ENCODE measurements around the gene MBTPS1.

MBTPS1 gene

DNA sequence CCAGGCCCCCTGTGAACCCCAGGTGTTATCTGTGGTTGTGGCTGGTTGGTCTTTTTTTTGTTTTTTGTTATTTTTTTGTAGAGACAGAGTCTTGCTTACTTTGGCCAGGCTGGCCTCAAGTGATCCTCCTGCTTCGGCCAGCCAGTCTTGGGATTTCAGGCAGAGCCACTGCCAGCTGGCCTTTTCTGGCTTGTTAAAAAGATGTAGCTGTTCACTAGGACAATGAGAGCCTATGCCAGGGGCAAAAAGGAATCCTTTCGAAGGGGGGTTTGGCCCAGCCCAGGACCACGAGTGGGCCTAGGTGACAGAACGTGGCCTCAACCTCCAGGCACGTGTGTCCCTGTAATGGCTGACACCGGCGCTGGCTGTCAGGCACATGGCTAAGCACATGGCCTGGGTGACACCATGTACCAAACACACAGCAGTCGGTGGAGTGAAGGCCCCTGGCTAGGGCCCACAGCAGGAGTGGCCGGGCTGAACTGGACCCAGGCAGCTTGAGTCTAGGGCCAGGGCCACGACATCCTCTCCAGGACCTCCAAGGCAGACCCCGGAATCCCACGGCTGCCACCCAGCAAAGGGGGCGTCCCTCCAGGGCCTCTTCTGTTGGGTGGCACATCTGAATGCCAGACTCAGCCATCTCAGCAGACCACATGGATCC, 67.2 kb downstream of the MBTPS1 start:
- DNase-seq = no peak

DNA sequence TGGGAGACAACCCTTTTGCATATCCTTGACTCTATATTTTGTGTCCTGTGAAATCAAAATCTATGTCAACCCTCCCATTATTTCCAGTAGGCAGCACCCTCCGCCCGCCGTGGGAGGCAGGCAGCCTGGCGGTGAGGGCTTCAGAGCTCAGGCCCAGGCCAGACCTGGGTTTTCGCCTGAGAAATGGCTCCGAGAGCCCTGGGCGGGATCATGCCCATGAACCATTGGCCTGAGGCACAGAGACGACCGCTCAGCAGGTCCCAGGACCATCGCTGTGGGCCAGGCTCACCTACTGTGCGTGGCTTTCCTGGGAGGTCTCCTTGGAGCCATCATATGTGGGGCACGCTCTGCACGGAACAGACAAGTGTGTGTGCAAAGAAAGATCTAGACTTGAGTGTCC, 67.9 kb downstream of the MBTPS1 start:
- no peak for DNase-seq

DNA sequence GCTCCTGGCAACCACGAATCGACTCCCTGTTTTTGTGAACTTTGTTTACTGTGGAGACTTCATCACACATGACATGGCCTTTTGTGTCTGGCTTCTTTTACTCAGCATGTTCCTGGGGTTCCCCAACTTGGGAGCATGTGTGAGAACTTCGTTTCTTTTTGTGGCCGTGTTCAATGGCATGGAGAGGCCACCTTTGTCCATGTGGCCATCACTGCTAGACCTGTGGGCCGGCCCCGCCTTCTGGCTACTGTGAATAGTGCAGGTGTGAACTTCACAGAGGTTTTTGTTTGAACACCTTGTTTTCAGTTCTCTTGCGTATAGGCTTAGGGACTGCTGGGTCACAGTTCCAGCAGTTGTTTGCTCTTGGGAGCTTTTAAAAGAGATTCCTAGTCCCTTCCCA, 68.5 kb downstream of the MBTPS1 start:
- DNase-seq = no peak

DNA sequence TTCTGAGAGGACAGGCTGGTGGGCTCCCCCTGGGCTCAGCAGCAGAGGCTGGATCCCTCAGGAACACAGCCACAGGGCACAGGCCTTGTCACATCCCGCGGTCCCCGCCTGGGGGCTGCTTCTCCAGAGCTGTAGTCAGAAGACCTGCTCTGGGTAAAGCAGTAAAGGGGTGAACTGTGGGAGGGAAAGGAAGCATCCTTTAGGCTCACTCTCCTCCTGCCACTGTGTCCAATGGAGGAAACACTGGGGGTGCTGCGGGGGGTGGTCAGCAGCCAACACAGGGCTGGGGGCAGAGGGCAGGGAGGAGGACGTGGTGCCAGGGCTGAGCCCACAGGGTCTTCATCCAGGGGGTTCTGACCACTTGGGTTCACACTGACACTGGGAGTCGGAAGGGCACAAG, 69.1 kb downstream of the MBTPS1 start:
- no peak for DNase-seq

DNA sequence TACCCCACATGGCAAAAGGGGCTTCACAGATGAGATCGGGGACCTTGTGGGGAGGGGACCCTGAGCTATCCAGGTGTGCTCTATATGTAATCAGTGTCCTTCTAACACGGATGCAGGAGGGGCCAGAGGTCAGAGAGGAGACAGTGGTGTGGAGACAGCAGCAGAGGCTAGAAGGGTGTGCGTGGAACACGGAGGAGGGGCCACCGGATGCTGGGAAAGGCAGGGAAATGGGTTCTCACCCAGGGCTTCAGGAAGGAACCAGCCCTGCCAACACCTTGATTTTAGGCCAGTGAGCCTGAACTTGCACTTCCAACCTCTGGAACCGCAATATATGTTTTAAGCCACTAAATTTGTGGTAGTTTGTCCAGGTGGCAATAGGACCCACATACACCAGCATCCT, 69.5 kb downstream of the MBTPS1 start:
- DNase-seq = no peak

DNA sequence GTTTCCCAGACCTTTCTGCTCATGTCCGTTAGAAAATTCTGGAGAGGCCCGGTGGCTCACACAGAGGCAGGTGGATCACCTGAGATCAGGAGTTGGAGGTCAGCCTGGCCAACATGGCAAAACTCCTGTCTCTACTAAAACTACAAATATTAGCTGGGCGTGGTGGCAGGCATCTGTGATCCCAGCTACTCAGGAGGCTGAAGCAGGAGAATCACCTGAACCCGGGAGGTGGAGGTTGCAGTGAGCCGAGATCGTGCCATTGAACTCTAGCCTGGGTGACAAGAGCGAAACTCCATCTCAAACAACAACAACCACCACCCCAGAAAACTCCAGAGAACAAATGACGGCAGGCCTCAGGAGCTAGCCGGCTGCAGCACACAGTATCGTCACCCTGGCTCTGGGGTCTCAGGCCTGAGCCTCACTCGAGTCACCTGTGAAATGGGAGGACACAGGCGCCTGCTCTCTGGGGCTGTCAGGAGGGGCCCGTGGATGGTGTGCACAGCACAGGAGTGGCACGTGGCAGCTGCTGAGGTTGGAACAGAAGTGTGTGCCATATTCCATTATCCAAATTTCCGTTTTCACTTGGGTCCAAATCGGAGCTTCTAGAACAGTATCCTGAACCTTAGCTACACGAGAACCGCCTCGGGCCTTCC, 70.8 kb downstream of the MBTPS1 start:
- no peak for DNase-seq

DNA sequence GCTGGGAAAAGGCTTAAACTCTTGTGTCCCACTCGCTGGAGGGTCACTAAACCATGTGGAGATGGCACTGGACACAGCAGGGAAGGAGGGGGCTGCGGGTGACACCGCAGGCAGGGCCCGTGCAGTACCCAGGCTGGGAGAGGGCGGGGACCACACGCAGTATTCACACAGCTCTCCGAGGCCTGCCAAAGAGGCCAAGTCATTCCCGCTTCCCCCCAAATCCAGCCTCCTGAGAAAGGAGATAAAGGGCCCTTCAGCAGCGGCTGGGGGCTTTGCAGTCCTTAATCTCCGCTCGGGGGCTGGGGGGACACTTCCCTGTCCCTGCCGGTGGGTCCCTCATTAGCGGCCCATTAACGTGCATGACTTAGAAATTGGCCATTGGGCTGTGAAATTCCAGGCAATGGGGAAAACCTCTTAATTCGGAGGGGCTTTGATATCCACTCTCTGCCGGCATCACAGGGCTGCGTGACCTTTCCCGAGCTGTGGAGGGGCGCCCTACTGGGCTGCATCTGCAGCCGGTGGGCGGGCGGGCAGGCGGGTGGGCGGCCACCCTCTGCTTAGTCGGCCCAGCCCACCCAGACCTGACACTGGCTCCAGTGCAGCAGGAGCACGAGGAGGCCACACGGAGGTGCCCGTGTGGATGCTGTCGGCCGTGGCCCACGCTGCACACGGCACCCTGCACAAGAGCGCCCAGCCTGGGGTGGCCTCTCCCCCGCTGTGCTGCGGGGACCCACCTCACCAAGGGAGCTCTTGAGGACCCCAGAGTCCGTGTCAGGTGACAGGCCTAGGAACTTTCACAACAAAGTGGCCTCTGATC, 71.5 kb downstream of the MBTPS1 start:
- no peak for DNase-seq

DNA sequence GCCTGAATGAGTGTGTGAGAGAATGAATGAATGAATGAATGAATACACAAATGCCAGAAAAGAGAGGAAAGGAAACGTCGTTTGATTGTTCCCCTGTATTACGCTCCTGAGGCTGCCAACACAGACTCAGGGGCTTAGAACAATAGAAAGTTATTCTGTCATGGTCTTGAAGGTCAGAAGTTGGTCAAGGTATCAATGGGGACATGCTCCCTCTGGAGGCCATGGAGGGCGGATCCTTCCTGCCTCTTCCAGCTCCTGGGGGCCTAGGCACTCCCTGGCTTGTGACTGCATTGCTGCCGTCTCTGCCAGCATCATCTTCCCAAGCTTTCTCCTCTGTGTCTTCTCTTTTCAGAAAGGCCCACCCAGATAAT, 72.6 kb downstream of the MBTPS1 start:
- no peak for DNase-seq

DNA sequence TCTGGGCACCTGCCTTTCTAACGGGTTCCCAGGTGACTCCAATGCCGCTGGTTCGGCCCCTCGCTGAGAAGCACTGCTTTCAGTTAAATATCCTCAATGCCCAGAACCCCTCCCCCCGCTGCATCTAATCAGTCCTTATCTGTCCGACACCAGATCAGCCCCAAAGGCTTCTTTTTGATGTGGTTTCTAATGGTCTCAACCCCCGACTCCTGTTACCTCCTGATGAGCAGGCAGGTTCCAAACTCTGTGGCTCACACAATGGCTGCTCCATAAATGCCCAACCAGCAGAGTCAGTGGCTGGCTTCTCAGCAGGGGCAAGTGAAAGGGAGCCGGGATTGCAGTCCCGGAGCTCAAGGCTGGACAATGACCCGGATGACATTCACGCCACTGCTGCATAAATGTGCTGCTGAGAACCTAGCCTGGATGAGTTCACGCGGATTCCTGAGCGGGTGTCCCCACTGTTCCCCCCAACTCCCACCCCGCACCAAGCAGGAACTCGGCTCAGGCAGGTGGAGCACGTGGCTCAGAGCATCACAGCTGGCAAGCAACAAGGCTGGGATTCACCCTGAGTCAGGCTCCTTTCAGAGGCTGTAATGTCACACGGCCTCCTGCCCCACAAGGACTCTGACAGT, 73.1 kb downstream of the MBTPS1 start:
- no peak for DNase-seq

DNA sequence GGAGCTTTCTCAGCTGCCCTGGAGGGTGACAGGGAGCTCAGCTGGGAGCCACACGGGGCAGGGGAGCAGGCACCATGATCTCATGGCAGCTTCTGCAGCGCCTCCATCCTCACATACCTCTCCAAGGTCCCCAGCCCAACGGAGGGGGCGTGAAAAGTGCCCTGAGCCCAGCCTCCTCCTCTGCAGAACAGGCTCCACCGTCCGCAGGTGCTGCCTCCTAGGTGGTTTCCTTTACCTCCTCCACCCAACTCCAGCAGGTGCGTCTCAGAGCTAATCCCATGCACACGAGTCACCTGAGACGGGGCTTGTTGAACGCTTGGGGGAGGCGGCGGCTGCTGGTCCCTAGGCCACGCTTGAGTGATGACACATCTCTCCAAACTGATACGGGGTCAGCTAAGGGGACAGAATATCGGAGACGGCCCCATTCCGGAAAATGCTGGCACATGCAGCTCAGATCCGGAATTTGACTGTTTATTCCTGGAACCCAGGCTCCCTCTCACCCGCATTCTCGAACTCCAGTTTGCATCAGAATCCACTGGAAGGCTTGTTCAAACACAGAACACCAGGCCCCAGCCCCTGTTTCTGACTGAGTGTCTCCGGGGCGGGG, 73.8 kb downstream of the MBTPS1 start:
- DNase-seq = no peak

DNA sequence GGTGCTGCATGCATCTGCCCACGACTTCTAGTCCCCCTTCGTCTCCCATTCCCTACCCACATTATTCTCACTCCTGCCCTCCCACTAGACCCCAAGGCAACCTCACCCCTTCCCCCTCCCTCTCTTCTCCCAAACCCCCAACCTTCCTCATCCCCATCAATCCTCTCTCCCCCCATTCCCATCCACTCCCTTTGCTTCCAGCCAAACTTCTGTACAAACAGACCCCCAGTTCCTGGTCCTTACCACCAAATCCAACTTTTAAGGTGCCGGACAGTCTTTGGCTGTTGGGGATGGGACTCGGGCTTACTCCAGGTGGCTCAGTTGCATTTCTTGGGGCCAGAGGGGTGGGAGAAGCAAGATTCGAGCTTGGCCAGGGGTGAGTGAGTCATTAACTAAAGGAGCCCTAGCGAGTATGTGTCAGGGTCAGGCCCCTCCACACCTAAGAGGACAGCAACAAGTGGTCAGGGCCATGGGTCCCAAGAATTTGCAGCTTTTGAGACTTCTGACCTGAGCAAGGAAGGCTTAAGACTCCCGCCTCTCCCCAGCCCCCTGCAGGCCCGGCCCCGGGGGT, 74.3 kb downstream of the MBTPS1 start, which contains the start of gene SLC38A8:
TSS of gene SLC38A8 (minus strand) at position 488 of the 571 bp plus-strand sequence. CDS start 638 bp downstream, outside the sequence.
- no peak for DNase-seq

DNA sequence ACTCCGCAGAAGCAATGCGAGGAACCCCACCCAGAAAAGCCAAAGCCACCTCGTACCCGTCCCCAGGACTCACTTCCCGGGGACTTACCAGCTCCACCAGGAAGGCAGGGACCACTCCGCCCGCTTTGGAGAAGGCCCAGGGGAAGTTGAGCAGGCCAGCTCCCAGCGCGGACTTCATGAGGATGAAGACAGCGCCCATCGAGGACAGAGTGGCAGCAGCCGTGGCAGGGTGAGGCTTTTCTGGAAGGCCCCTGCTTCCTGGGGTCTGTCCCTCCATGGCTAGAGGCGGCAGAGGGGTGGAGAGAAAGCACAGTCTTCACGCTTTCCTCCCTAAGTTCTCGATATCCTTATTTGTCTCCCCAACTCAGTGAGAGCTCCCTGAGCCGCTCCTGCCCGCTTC, 74.9 kb downstream of the MBTPS1 start:
- DNase-seq = no peak

DNA sequence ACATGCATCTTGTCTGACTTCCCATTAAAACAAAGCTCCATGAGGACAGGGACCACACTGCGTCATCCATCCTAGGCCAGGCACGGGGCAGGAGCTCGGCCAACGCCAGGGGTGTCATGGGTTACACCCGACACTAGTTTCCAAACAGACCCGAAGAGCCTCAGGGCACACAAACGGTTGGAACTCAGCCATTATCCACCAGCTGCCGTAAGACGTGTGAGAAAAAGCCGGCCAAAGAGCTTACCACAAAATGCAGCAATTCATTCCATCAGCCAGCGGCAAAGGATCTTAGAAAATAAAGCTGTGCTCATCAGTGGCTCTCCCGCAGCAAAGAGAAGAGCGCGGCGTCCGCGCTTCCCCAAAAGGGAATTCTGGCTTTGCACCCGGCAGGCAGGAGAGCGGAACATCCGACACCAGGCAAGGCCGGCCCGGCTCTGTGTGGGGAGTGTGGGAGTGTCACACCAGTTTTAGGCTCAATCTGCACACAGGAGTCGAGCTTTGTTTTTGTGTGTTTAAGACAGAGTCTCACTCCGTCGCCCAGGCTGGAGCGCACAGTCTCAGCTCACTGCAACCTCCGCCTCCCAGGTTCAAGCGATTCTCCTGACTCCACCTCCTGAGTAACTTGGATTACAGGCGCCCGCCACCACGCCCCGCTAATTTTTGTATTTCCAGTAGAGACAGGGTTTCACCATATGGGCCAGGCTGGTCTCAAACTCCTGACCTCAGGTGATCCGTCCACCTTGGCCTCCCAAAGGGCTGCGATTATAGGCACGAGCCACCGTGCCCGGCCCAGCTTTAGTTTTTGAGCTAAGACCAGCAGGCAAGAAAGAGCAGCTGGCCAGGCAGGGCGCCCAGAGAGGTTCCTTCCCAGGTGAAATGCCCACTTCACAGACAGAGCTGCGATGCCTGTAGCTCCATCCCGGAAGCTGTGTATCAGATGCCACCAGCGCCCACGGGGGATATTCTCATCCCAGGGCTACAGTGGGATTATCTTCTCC, 75.6 kb downstream of the MBTPS1 start:
- DNase-seq = no peak

DNA sequence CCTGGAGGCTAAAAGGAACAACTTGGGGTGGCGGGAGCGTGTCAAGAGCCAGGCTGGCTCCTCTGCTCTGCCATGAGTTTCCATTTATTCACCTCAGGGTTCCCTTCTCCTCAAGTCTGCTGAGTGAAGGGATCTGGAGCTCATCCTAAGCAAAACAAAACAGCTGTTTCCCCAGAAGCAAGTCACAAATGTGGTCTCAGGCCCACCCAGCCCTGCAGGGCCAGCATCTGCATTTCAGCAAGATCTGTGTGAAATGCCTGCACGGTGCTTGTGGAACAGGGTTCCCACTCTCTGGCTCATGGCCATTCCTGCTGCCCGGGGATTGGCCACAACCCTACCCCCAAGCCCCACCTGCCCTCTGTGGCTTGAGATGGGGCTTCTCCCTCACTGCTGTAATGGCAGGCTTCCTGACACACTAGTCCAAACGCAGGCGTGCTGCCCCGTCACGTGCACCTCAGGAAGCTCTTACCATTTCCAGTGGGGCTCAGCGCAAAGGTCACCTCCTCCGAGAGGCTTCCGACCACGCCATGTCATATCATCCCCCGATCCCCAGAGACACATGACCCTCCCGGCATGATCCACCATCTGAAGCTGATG, 76.4 kb downstream of the MBTPS1 start:
- DNase-seq = no peak

DNA sequence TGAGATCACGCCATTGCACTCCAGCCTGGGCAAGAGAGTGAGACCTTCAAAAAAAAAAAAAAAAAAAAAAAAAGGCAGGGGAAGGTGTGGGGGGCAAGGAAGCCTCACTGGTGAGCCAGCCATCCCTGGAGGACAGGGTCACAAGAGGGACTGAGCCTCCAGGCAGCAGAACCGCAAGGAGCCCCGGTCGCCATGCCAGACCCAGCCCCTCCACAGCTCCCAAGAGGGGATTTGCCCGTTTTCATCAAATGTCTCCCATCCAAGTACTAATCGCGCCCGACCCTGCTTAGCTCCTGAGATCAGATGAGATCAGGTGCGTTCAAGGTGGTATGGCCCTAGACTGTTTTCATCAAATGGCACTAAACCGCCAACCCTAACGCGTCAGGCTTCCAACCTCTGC, 77.0 kb downstream of the MBTPS1 start:
- no peak for DNase-seq

DNA sequence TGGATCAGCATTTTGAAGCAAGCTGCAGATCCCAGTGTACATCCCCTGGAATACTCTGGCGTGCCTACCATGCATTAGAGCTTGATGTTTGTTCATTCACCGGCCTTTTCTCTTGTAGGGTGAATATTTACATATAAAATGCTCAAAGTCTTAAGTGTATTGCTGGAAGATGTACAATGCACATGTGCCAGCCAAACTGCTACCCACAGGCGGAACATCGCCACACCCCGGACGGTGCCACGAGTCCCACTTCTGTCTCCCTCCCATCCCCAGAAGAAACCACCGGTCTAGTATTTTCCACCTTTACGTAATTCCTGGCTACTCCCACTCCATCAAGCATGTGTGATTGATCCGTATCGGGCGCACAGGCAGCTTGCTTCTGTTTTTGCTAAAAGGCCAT, 78.3 kb downstream of the MBTPS1 start:
- no peak for DNase-seq

DNA sequence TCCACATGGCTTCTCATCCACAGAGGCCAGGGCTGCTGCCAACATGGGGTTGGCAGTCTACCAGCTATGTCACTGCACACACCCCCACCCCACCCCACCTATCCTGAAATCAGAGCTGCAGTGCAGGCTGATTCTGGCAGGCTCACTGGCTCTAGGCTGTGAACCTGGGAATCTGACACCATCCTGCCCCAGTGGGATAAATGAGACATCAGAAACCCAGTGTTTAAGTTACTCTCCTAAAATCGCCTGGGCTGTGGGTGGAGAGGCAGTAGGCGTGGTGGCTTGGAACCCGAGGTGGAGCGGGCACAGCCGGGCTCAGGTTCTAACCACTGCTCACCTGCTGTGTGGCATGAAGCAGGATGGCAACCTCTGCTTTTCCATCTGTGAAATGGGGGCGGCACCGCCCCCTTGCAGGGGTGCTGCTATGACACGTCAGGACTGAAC, 79.7 kb downstream of the MBTPS1 start:
- no peak for DNase-seq

DNA sequence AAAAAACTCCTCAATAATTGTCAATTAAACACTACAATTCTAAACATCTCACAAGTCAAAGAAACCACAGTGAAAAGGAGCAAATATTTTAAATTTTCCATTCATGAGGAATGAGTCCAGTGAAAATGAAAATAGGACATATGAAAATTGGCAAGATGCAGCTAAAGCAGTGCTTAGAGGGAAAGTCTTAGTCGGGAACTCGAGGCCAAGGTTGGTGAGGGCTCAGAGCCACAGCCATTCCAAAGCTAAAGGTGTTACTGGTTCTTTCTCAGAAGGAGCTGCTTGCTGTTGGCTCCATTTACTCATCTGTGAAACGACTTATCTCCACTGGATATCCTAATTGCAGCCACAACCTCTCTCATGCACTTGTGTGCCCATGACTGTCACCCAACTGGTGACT, 80.6 kb downstream of the MBTPS1 start:
- no peak for DNase-seq

DNA sequence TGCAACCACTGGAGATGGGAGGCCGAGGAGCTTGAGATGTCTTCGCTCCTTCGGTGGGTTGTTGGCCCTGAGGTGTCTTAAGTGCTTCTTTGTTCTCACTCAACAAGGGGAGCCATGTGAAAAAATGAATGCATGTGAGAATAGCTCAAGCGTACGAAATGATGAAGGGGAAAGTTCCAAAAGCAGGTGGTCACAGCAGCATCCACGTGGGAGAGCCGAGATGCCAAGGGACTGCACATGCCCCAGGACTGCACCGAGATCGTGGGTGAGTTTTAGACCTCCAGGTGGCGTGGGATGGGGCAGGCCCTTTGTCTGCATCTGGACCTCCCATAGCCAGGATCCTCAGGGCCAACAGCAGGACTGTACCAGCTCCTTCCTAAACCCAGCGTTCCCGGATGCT, 82.2 kb downstream of the MBTPS1 start:
- DNase-seq = no peak

DNA sequence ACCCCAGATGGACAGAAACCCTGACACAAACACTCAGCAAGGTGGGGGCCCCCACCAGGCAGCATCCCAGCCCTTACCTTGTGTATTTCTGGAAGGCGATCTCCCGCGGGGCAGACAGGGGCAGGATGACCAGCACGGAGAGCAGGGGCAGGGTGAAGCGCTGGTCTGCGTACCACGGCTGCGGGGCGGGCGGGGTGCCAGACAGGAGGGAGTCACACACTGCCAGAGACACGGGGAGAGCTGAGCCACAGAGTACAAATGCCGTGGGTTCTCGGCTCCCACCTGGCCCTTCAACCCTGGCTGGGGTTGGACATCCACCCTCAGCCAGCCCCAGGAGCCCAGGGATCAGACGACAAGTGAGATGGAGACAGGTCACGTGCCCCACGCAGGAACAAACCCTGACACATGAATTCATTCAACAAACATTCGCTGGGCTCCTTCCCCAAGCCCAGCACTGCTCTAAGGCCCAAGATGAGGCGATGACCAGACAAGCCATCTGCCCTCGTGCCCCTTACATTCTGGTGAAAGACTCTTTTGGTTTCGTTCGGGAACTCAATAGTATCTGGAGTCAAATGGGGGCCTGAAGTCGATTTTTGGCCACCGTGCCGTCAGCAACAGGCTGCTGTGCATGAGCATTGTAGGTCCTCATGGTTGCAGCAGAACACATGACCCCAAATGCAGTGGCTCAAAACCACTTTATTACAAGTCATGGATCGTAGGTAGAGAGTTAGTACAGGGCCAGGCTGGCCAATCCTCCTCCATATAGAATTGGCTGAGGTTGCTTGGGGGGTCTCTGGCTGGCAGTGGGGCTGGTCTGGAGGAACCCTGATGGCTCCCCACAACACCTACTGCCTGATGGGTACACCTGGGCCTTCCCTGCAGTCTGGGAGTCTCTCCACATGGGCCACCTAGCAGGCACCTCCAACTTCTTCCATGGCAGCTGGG, 83.2 kb downstream of the MBTPS1 start:
- no peak for DNase-seq

Measured in CD4-positive, alpha-beta T cell treated with Interferon gamma for 1 hour (primary cell).